Measurements from ENCODE around the gene PTTG1.

GRCh38 chr5:160466116-160466515 lies 44.5 kb downstream of the PTTG1 start:
- TF ChIP-seq ZNF274 (IDR thresholded peaks at IDR 0.05; ENCODE audit: low read depth, low read length): no peak
- no peak for TF ChIP-seq YY1 (IDR thresholded peaks at IDR 0.05; ENCODE audit: insufficient read depth, insufficient read length)
